HCT116 (cell line): ENCODE results near the gene KIAA1586.
A peak's percentile ranks its signal among the peaks of the same experiment; 100 is the strongest.

Experiments
- ATF3 ChIP-seq: IDR thresholded peaks from 2 replicates; pipeline ENCODE4 v1.6.1; 2012
- CTCF ChIP-seq, 3 experiments: fragments of 200-600 bp in 1 of 3; sonication (generic) in 1 of 3; IDR thresholded peaks in 2 of 3; conservative IDR thresholded peaks in 1 of 3; 2 replicates each; pipeline ENCODE4 v1.5.1; 2012 to 2017; ENCODE audit warnings: low read depth in 2 of 3, low read length in 2 of 3, antibody characterized with exemption in 1 of 3, borderline replicate concordance in 1 of 3, control low read depth in 1 of 3, mild to moderate bottlenecking in 1 of 3, mixed read lengths in 1 of 3, mixed run types in 1 of 3, moderate library complexity in 1 of 3; ENCODE audit not compliant: insufficient read depth in 1 of 3
- EZH2phosphoT487 ChIP-seq: fragments of 200-600 bp; IDR thresholded peaks from 2 replicates; pipeline ENCODE4 v1.6.1; 2018; ENCODE audit warnings: antibody characterized with exemption, borderline replicate concordance
- JUND ChIP-seq: IDR thresholded peaks from 2 replicates; pipeline ENCODE4 v1.6.1; 2012
- MAX ChIP-seq: IDR thresholded peaks from 2 replicates; pipeline ENCODE4 v1.6.1; 2012
- POLR2A ChIP-seq: IDR thresholded peaks from 2 replicates; pipeline ENCODE4 v1.7.0; 2011; ENCODE audit warnings: borderline replicate concordance; ENCODE audit not compliant: insufficient read depth, insufficient read length; ENCODE audit errors: extremely low read depth
- ZFX ChIP-seq: fragments of 450-650 bp; IDR thresholded peaks from 2 replicates; pipeline ENCODE4 v1.6.1; 2017
- ZNF274 ChIP-seq: fragments of 200-500 bp; sonication (Bioruptor generic); IDR thresholded peaks from 2 replicates; pipeline ENCODE4 v1.6.1; 2014; ENCODE audit warnings: mild to moderate bottlenecking, low read depth, low read length, inconsistent platforms

- TF ChIP-seq ZFX (peak; percentile 80), POLR2A (peak; percentile 29), MAX (peak; percentile 90), CTCF (IDR thresholded peaks at IDR 0.05 in 2 of 3, conservative IDR thresholded peaks at IDR 0.05 in 1 of 3; ENCODE audit: borderline replicate concordance in 1 of 3, insufficient read depth in 1 of 3, low read depth in 2 of 3, low read length in 2 of 3) (no peak), JUND (no peak), ZNF274 (no peak), ATF3 (no peak), EZH2phosphoT487 (no peak)
Measured at GRCh38 chr6:57089687-57090457, 43.4 kb downstream of the KIAA1586 start, which contains the start of gene ZNF451.
